ENCODE data around the gene HLA-DRB5.

The HLA-DRB5 gene

DNA sequence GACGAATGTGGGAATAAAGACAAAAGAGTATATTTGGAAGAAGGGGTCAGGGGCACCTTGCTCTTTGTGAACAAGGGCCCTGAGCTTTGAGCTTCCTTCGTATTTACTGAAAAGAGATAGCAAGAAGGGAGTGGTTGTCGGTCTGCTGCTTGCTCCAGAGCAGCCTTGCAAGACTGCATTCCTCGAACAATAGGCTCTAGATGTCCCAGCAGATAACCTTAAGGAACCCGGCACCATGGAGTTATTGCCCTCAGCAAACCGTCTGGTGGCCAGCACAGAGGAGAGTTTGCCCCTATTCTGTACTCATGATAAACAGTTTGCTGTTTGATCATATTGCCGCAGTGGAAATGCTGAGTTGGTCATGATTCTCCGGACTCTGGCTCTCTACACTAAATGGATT, 36.9 kb upstream of the HLA-DRB5 start:
- Histone ChIP-seq H3K27ac (no peak overlapping the region), H3K27me3 (no peaks in the 10 kb centered on the region), H3K36me3 (no peaks in the 10 kb centered on the region), H3K4me3 (no peak overlapping the region), H3K9me3 (no peaks in the 10 kb centered on the region), H3K4me1 (no peaks in the 10 kb centered on the region)
- no peak for DNase-seq
- TF ChIP-seq, protein P1, sequence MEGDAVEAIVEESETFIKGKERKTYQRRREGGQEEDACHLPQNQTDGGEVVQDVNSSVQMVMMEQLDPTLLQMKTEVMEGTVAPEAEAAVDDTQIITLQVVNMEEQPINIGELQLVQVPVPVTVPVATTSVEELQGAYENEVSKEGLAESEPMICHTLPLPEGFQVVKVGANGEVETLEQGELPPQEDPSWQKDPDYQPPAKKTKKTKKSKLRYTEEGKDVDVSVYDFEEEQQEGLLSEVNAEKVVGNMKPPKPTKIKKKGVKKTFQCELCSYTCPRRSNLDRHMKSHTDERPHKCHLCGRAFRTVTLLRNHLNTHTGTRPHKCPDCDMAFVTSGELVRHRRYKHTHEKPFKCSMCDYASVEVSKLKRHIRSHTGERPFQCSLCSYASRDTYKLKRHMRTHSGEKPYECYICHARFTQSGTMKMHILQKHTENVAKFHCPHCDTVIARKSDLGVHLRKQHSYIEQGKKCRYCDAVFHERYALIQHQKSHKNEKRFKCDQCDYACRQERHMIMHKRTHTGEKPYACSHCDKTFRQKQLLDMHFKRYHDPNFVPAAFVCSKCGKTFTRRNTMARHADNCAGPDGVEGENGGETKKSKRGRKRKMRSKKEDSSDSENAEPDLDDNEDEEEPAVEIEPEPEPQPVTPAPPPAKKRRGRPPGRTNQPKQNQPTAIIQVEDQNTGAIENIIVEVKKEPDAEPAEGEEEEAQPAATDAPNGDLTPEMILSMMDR (IDR thresholded peaks at IDR 0.05): no peak
- intact Hi-C loops (cut with DNase I; ENCODE audit: low total_unique reads): no loop called here

DNA sequence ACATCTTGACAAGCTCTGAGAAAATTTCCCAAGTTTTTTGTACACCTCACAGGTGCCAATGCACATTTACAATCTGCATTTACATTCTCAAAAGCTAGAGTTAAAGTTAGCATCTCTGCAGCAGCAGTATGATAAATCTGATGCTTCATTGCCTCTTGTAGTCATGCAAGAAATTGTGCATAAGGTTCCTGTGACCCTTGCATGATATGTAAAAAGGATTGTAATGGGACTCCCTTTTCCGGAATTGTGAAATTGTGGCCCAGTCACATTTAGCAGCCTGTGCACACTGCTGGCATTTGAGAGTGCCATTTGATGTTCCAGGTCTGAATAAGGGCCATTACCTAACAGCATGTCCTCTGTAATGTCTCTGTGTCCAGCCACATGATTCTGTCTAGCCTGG, 35.4 kb upstream of the HLA-DRB5 start:
- no peaks in the 10 kb centered on the region for H3K9me3 ChIP-seq
- DNase-seq: no peak
- TF ChIP-seq, protein P1 (IDR thresholded peaks at IDR 0.05): no peak
- intact Hi-C loops (cut with DNase I; ENCODE audit: low total_unique reads): no loop called here
- no peak overlapping the region for H3K27ac ChIP-seq
- no peaks in the 10 kb centered on the region for H3K27me3 ChIP-seq
- H3K4me1 ChIP-seq: no peaks in the 10 kb centered on the region
- H3K36me3 ChIP-seq: no peaks in the 10 kb centered on the region
- H3K4me3 ChIP-seq: no peak overlapping the region

DNA sequence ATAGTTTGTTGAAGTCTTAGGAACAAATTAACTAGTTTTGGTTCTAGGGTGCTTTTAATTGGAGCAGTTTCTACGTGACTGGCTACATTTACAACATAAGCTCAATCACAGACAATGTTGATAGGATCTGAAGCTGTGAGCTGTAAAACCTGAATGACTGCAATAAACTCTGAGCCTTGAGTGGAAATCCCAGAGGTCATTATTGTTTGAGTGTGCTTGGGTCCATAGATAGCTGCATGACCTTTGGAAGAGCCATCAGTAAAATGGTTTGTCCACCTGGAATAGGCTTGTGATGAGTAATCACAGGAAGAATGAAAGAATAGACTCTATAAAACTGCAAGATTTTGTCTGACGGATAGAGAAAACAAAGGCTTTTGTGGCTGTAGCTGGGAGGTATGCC, 32.9 kb upstream of the HLA-DRB5 start:
- TF ChIP-seq, protein P1 (IDR thresholded peaks at IDR 0.05): no peak
- no peak for DNase-seq
- no peak overlapping the region for H3K4me3 ChIP-seq
- H3K27me3 ChIP-seq: no peaks in the 10 kb centered on the region
- intact Hi-C loops (cut with DNase I; ENCODE audit: low total_unique reads): no loop called here
- no peaks in the 10 kb centered on the region for H3K4me1 ChIP-seq
- no peaks in the 10 kb centered on the region for H3K36me3 ChIP-seq
- no peaks in the 10 kb centered on the region for H3K9me3 ChIP-seq
- H3K27ac ChIP-seq: no peak overlapping the region

DNA sequence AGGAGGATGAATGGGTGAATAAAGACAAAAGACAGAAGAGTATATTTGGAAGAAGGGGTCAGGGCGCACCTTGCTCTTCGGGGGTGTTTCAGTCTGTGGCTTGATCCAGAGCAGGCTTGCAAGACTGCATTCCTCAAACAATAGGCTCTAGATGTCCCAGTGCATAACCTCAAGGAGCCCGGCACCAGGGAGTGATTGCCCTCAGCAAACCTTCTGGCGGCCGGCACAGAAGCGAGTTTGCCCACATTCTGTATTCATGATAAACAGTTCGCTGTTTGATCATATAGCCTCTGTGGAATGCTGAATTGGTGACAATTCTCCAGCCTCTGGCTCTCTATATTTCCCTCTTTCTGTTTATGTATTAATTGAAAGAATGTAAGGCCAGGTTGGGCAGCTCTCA, 29.7 kb upstream of the HLA-DRB5 start:
- TF ChIP-seq, protein P1 (IDR thresholded peaks at IDR 0.05): no peak
- H3K36me3 ChIP-seq: no peaks in the 10 kb centered on the region
- intact Hi-C loops (cut with DNase I; ENCODE audit: low total_unique reads): no loop called here
- H3K27ac ChIP-seq: no peak overlapping the region
- no peaks in the 10 kb centered on the region for H3K4me1 ChIP-seq
- no peak overlapping the region for H3K4me3 ChIP-seq
- no peak for DNase-seq
- no peaks in the 10 kb centered on the region for H3K9me3 ChIP-seq
- no peaks in the 10 kb centered on the region for H3K27me3 ChIP-seq

DNA sequence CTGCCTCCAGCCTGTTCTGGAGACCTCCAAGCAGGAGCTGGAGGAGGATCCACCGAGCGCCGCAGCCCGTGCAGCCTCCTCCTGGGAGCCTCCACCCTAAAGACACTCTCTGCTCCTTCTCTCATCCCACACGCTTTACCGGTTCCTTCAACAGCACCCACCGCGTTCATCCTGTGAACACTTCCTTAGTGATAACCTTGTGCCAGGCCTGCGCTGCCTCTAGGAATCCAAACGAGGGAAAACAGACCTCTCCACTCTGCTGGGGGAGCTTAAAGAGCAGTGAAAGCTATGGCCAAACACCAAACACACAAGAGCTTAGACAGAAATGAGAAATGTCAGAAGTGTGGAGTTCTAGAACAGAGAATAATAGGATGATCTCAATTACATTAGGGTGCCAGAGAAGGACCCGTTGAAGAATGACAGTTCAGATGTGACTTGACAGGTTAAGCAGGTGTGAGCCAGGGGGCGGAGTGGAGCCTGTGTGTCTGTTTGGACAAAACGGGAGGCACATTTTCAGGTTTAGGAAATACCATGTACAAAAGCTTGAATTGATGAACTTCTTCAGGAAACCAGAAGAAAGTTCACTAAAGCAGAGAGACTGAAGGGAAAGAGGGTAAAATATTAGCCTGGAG, 28.5 kb upstream of the HLA-DRB5 start:
- TF ChIP-seq, protein P1 (IDR thresholded peaks at IDR 0.05): no peak
- DNase-seq: no peak
- no peak overlapping the region for H3K4me3 ChIP-seq
- H3K9me3 ChIP-seq: no peaks in the 10 kb centered on the region
- no peaks in the 10 kb centered on the region for H3K36me3 ChIP-seq
- no peaks in the 10 kb centered on the region for H3K4me1 ChIP-seq
- intact Hi-C loops (cut with DNase I; ENCODE audit: low total_unique reads): no loop called here
- no peak overlapping the region for H3K27ac ChIP-seq
- no peaks in the 10 kb centered on the region for H3K27me3 ChIP-seq

All from tibial artery (tissue), 4 donors.